Sigmoid colon (tissue), 4 donors: ENCODE measurements around the gene DNAJC19.
"Not testable (repeated sequence)": the region's sequence is repeated elsewhere in the genome, so short reads cannot be mapped to it uniquely, and the experiment has no call there.

ENCODE experiments used
- EP300 ChIP-seq, 4 donors: sonication (generic); formaldehyde crosslinking; IDR thresholded peaks; one replicate each; pipeline ENCODE4 v1.6.1; 2017; ENCODE audit warnings: antibody characterized with exemption in 4 of 4
- POLR2A ChIP-seq, 2 donors: fragments of 450-650 bp; IDR thresholded peaks; one replicate each; pipeline ENCODE4 v1.6.1; 2016; ENCODE audit warnings: antibody characterized with exemption in 2 of 2, mild to moderate bottlenecking in 2 of 2, moderate library complexity in 2 of 2
- TF ChIP-seq, protein P1 (sequence below), 4 experiments: fragments of 450-650 bp in 3 of 4; fragments of 200-600 bp in 1 of 4; IDR thresholded peaks; one replicate each; pipeline ENCODE4 v1.5.1; 2016 to 2019; ENCODE audit warnings: antibody characterized with exemption in 4 of 4, mild to moderate bottlenecking in 3 of 4, moderate library complexity in 2 of 4

GRCh38 chr3:181003469-181003868, 13.9 kb upstream of the DNAJC19 start:
- TF ChIP-seq EP300, POLR2A (IDR thresholded peaks at IDR 0.05): not testable (repeated sequence)
- TF ChIP-seq, protein P1, sequence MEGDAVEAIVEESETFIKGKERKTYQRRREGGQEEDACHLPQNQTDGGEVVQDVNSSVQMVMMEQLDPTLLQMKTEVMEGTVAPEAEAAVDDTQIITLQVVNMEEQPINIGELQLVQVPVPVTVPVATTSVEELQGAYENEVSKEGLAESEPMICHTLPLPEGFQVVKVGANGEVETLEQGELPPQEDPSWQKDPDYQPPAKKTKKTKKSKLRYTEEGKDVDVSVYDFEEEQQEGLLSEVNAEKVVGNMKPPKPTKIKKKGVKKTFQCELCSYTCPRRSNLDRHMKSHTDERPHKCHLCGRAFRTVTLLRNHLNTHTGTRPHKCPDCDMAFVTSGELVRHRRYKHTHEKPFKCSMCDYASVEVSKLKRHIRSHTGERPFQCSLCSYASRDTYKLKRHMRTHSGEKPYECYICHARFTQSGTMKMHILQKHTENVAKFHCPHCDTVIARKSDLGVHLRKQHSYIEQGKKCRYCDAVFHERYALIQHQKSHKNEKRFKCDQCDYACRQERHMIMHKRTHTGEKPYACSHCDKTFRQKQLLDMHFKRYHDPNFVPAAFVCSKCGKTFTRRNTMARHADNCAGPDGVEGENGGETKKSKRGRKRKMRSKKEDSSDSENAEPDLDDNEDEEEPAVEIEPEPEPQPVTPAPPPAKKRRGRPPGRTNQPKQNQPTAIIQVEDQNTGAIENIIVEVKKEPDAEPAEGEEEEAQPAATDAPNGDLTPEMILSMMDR (IDR thresholded peaks at IDR 0.05) = not testable (repeated sequence)
